Renal cortex interstitium (tissue), 11 donors: Measurements from ENCODE around the gene KIAA0753. TPM values are rescaled to one million over a fixed set of nuclear protein-coding genes. Genes with fewer than 3 reads are reported as not detected.

ENCODE experiments used
- DNase-seq, 11 donors: peaks; one replicate each; pipeline ENCODE4 v3.0.0-alpha.2; 2013; ENCODE audit warnings: low read depth in 9 of 11, low spot score in 4 of 11; ENCODE audit errors: extremely low read depth in 1 of 11
- polyA plus RNA-seq, 3 donors: library from polyadenylated mRNA; unstranded; fragments of 120-200 nt; gene quantifications; one replicate each; pipeline ENCODE4 v1.2.1, GENCODE V29; 2013; ENCODE audit not compliant: insufficient read length in 3 of 3

Gene KIAA0753
- polyA plus RNA-seq, 3 donors, result 33.2 to 41.6 (median 39.0) TPM

DNA sequence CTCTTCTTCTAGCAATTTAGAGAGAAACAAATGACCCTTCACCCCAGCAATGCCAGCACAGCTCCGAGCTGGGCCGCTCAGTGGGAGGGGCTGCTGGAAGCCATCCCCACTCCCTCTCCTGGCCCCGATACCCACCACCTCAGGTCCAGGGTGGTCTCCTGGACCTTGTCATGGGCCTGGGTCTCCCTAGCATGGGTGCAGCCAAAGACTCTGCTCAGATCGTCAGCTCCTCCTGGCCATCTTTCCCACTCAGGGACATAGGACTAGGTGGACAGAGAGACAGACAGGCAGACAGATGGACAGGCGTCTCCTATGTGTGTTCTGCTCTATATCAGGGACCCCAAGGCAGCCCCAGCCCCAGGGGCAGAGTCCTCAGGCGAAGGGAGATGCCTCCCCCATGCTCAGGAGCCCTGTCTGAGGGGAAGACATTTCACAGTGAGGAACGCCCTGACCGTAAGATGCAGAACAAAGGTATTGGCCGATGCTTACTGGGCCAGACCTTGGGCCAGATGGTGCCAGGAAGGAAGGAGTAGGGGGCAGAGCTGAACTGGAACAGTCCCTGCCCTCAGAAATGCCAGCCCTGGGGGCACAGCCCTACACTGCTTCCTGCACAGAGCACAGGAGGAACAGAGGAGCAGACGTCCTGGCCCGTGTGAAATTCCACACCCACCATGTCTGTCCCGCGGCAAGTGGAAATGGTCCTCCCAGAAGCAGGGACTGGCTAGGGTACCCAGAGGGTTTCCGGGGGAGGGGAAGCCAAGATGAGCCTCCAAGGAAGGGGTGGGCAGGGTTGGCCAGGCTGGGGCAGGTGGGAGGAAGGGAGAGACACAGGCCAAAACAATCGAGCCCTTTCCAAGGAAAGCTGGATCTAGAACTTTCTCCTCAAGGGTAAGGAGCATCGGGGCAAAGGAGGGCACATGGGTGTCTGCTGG is 97.2 kb downstream of the KIAA0753 start:
- no peak for DNase-seq

GRCh38 chr17:6542577-6542976 is 97.9 kb downstream of the KIAA0753 start:
- no peak for DNase-seq

GRCh38 chr17:6541886-6542285 is 98.6 kb downstream of the KIAA0753 start:
- DNase-seq, result no peak

DNA sequence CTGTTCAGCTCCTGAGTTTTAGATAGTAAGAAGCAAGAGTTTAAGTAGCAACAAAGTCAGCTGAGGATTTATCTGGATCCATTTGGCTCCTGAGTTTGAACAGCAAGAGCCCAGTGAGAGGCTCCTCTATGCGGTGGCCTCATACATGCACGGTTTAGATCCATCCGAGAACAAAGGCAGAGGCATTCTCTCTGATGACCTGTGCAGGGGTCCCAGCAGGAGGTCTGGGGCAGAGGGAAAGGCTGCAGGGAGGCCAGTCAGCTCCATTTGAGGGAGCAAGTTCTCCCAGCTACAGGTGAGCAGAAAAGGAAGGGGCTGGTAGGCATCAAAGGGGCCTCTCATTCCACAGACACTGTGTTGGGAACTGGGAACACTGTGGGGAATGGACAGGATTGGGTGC is 100.6 kb downstream of the KIAA0753 start:
- DNase-seq, result no peak

DNA sequence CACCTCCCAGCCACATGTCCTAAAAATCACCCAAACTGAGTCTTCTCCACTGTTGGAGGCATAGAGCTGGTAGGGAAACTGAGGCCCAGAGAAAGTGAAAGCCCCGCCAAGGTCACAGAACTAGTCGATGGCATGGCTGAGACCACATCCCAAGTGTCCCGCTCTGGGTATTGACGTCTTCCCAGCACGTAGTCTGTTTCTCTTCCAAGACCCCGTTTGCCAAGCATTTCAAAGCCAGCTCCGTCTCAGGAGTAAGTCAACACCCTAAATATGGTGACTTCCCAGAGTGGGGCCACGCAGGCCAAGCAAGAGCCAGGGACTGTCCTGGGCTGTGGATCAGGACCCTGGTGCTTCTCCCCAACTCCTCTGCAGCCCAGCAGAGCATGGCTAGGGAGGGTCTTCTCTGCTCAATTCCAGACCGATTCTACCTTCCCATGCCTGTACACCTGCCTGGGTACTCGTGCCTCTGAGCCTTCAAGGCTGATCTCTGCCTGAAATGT is 103.9 kb downstream of the KIAA0753 start:
- no peak for DNase-seq

- no peak for DNase-seq
These were observed 104.5 kb downstream of the KIAA0753 start for GRCh38 chr17:6536053-6536452.

GRCh38 chr17:6534846-6535514 is 105.5 kb downstream of the KIAA0753 start:
- no peak for DNase-seq

DNA sequence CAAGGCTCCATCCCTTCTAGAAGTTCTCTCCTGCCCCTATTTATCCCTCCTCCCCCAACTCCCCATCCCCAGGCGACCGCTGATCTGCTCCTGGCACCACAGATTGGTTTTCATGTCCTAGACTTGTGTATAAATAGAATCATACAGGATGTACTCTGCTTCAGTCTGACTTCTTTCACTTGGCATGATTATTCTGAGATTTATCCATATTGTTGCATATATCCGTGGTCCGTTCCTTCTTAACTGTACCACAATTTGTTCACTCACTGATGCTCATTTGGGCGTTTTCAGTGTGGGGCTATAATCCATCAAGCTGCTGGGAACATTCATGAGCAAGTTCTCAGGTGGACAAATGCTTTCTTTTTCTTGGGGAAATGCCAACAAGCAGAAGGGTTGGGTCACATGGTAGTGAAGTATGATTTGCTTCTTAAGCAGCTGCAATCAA is 108.0 kb downstream of the KIAA0753 start:
- DNase-seq, result no peak

DNA sequence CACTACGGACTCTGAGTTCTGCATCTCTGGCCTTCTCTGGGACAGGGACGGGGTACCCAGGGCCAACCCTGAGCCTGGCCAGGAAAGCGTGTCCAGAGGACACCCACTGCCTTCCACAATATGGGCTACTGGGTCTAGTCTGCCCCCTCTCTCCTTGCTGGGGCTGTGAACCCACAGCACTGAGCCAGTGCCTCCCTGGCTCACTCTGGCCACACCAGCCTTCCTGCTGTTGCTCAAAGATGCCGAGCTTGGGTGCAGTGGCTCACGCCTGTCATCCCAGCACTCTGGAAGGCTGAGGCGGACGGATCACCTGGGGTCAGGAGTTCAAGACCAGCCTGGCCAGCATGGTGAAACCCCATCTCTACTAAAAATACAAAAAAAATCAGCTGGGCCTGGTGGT is 108.9 kb downstream of the KIAA0753 start:
- DNase-seq, result no peak

DNA sequence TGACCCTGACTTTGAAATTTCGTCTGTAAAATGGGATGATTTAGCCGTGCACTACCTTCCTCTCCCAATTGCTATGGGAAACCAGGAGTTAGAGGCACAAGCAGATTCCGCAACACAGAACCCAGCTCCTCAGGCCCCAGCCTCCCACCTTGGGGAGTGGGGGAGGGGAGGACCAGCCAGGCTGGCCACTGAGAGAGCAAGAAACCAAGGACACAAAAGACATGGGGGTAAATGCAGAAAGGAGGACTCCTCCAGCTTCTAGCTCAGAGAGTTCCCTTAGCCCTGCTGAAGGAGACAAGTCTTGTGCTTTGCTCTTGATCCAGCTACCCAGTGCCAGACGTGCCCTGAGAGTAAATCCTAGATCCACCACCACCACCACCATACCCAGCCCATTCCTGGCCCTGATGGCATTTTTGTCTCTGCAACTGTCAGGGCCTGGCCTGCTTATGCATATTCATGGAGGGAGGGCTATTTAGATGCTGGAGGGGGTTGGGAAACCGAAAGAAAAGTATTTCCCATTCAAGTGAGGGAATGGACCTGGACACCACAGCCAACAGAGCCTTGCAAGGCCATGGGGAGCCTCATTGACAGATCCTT is 110.1 kb downstream of the KIAA0753 start:
- no peak for DNase-seq

DNA sequence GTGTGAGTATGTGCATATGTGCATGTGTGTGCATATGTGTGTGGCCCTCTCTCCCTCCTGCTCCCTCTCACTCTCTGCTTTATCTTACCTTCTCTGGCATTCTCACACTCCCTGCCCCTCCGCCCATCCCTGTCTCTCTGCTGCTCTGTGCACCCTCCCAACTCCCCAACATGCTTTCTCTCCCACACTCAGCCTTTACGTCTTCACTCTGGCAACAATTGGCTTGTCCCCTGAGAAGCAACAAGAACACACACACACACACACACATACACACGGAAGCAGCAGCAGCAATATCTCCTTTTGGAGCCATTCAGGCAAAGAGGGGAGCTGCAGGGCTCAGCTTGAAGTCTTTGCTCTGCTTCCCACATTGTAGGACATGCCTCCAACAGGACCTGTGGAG is 112.0 kb downstream of the KIAA0753 start:
- no peak for DNase-seq

Other genes starting within 250 kb of the KIAA0753 start
- gene AIPL1, start 205.6 kb downstream of the KIAA0753 start, polyA plus RNA-seq, result under 1 TPM in 1 of 3 donors, not detected in 2; 0.14 TPM
- 10 to 100 TPM; 19.5 to 29.9 (median 29.4) TPM for gene PIMREG, start 196.3 kb downstream of the KIAA0753 start, polyA plus RNA-seq
- 10 to 100 TPM in 2 of 3 donors, 1 to 10 TPM in 1; 7.4 to 11.2 (median 10.2) TPM for gene PITPNM3, start 84.2 kb downstream of the KIAA0753 start, polyA plus RNA-seq
- 100 to 1,000 TPM in 1 of 3 donors, 10 to 100 TPM in 2; 80.4 to 104 (median 96.3) TPM for gene TXNDC17, start 349 bp upstream of the KIAA0753 start, polyA plus RNA-seq
- 10 to 100 TPM; 23.2 to 26.7 (median 24.7) TPM for gene MED31, start 10.9 kb upstream of the KIAA0753 start, polyA plus RNA-seq
- gene C17orf100, start 11.1 kb upstream of the KIAA0753 start, polyA plus RNA-seq, result 10 to 100 TPM; 10.3 to 11.3 (median 11.2) TPM
- 1 to 10 TPM; 2.4 to 4.1 (median 3.5) TPM for gene SLC13A5, start 72.7 kb upstream of the KIAA0753 start, polyA plus RNA-seq
- gene XAF1, start 115.3 kb upstream of the KIAA0753 start, polyA plus RNA-seq, result 10 to 100 TPM in 1 of 3 donors, 1 to 10 TPM in 2; 5.5 to 32.6 (median 9.8) TPM
- under 1 TPM in 2 of 3 donors, not detected in 1; 0.06 to 0.21 TPM for gene FBXO39, start 135.5 kb upstream of the KIAA0753 start, polyA plus RNA-seq
- gene TEKT1, start 191.0 kb upstream of the KIAA0753 start, polyA plus RNA-seq, result 1 to 10 TPM in 1 of 3 donors, under 1 TPM in 2; 0.39 to 1.4 (median 0.70) TPM